Right atrium auricular region (tissue), 2 donors: ENCODE data around the gene SPTLC2. TPM values are rescaled to one million over a fixed set of nuclear protein-coding genes. Genes with fewer than 3 reads are reported as not detected.

Source experiments
- DNase-seq: peaks from one replicate; pipeline ENCODE4 v3.0.0-alpha.2; 2019; ENCODE audit warnings: low spot score
- H3K27ac ChIP-seq, 2 donors: fragments of 200-600 bp; sonication (generic); 1 replicate in 1 of 2; 2 replicates in 1 of 2; pipeline ENCODE4 v1.5.1; 2016 to 2019
- H3K27me3 ChIP-seq, 2 donors: fragments of 200-600 bp; sonication (generic); one replicate each; pipeline versions ENCODE4 v1.5.1 to v1.6.0; 2017 to 2019
- H3K36me3 ChIP-seq: fragments of 200-600 bp; sonication (generic); one replicate; pipeline ENCODE4 v1.5.1; 2016
- H3K4me1 ChIP-seq, 2 donors: fragments of 200-600 bp; sonication (generic); one replicate each; pipeline versions ENCODE4 v1.5.1 to v1.6.0; 2017 to 2019
- H3K4me3 ChIP-seq, 2 donors: fragments of 200-600 bp; sonication (generic); 1 replicate in 1 of 2; 2 replicates in 1 of 2; pipeline ENCODE4 v1.5.1; 2017 to 2019; ENCODE audit warnings: mild to moderate bottlenecking in 1 of 2, moderate library complexity in 1 of 2
- H3K9me3 ChIP-seq, 2 donors: fragments of 200-600 bp; sonication (generic); one replicate each; pipeline ENCODE4 v1.5.1; 2019
- total RNA-seq, 2 donors: library from RNA; depleted of rRNA; stranded (reverse); fragments of >200 nt; gene quantifications; one replicate each; pipeline ENCODE4 v1.1.0, GENCODE V29; 2016
- TF ChIP-seq, protein P1 (sequence below), 2 donors: fragments of 200-600 bp; sonication (generic); IDR thresholded peaks; one replicate each; pipeline ENCODE4 v1.5.1; 2019; ENCODE audit warnings: antibody characterized with exemption in 2 of 2

Gene SPTLC2
- total RNA-seq, 2 donors from 2014 or later = 11.3 to 14.0 TPM

DNA sequence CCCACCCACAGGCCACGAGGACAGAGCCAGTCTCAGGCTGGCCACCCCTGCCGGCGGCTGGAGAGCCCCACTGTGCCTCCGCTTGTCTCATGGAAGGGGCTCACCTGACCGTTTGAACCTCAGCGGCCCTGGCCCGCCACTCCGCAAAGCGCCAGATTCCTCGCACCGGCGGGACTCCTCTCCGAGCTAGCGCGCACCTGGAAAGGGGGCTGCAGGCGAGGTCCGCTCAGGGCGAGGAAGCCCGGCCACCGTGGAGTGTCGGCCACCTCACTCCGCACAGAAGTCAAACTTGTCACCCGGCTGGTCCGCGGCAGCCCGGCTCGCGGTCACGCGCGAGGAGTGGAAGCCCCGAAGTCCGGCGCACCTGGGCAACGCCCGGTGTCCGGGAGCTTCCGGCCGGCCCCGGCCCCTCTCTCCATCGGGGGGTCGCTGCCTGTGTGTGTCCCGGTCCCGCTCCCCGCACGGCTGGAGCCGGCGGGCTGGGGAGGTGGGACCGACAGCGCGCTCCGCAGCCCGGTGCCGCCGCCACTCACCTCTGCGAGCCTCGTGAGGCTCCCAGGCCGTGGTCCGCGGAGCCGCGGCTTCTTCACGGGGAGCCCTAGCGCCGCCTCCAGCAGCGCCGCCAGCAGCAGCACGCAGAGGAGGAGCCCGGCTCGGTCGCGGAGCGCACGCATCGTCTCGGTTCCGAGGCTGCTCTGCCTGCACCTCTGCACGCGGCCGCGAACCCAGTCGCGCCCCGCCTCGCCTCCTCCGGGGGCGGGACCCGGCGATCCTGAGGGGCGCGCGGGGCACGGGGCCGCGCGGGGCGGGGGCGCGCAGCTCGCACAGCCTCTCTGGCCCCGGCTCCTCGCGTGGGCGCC is 118.1 kb downstream of the SPTLC2 start, which contains the start of gene ISM2:
Gene ISM2 (minus strand): TSS at position 697 of the 860 bp plus-strand sequence. CDS start 23 bp downstream, at position 674.
- Histone ChIP-seq H3K36me3 (no peaks in the 10 kb centered on the region), H3K27me3 (peaks cover 10 to 11% of the 10 kb centered on the region in 2 donors), H3K4me1 (peaks cover 0 to 14% of the 10 kb centered on the region in 2 donors), H3K4me3 (peak within 1 kb of the TSS; percentile 26 to 50), H3K9me3 (peaks cover 0 to 4% of the 10 kb centered on the region in 2 donors), H3K27ac (no peak within 1 kb of the TSS)
- TF ChIP-seq, protein P1, sequence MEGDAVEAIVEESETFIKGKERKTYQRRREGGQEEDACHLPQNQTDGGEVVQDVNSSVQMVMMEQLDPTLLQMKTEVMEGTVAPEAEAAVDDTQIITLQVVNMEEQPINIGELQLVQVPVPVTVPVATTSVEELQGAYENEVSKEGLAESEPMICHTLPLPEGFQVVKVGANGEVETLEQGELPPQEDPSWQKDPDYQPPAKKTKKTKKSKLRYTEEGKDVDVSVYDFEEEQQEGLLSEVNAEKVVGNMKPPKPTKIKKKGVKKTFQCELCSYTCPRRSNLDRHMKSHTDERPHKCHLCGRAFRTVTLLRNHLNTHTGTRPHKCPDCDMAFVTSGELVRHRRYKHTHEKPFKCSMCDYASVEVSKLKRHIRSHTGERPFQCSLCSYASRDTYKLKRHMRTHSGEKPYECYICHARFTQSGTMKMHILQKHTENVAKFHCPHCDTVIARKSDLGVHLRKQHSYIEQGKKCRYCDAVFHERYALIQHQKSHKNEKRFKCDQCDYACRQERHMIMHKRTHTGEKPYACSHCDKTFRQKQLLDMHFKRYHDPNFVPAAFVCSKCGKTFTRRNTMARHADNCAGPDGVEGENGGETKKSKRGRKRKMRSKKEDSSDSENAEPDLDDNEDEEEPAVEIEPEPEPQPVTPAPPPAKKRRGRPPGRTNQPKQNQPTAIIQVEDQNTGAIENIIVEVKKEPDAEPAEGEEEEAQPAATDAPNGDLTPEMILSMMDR (IDR thresholded peaks at IDR 0.05) = no peak
- no peak for DNase-seq

DNA sequence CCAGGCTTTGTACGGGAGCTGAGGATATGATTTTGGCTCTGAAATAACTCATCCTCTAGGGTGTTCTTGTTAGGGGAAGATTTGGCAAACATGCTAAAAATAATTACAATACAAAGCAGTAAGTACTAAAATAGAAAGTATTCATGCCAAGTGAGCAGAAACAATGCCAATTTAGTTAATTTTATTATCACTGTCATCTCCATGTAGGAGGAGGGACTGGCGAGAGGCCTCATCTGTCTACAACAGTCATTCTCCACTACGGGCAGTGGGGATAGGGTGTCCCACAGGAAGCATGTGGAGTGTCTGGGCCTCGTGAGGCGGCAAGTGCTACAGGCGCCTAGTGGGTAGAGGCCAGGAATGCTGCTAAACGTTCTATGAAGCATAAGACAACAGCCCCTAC is 121.1 kb downstream of the SPTLC2 start:
- Histone ChIP-seq H3K36me3 (no peaks in the 10 kb centered on the region), H3K27me3 (peaks cover 10 to 11% of the 10 kb centered on the region in 2 donors), H3K4me3 (no peak overlapping the region), H3K27ac (no peak overlapping the region), H3K9me3 (no peaks in the 10 kb centered on the region), H3K4me1 (peaks cover 0 to 14% of the 10 kb centered on the region in 2 donors)
- no peak for DNase-seq
- TF ChIP-seq, protein P1 (IDR thresholded peaks at IDR 0.05) = no peak

DNA sequence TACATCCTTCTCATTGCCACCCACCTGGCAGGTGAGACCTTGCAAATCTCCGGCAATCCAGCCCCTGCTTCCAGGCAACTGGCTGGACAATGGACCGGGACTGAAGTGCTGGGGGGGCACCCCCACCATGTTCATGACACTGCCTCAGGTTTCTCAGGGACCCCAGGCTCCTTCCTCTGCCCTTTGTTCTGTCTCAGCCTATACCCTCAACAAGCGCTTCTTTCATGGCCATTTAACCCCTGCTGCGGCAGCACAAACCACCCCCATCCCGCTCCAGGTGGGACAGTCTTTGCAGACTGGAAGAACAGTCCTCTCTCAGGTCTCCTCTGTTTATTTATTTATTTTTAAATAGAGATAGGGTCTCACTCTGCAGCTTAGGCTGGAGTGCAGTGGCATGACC is 125.4 kb downstream of the SPTLC2 start:
- Histone ChIP-seq H3K27ac (no peak overlapping the region), H3K27me3 (no peaks in the 10 kb centered on the region), H3K36me3 (no peaks in the 10 kb centered on the region), H3K9me3 (no peaks in the 10 kb centered on the region), H3K4me3 (no peak overlapping the region), H3K4me1 (no peaks in the 10 kb centered on the region)
- TF ChIP-seq, protein P1 (IDR thresholded peaks at IDR 0.05) = no peak
- no peak for DNase-seq

DNA sequence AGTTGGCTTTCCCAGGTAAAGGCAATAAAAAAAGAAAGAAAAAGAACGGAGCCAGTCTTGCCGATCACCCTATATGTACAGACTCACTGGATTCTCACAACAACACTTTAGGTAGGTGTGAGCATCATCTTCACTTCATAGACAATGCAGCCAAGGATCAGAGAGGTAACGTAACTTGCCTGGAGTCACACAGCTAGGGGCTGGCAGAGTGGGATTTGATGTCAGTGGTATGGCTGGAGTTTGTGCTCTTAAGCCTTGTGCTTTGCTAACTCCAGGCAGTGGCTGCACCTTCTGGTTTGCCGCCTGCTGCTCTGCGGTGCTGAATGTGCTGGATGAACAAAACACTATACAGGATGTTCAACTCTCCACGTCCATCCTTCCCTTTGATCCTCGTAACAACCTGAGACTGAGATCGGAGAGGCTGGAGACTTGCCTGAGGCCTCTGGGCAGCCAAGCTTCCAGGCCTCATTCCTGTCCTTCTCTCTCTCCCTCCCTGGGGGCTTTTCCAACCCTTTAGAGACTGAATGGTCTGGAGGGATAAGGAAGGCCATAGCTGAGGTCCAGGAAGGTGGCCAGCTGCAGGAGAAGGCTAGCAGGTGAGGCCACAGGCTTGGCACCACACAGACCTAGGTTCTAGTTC is 126.0 kb downstream of the SPTLC2 start:
- Histone ChIP-seq H3K4me1 (no peaks in the 10 kb centered on the region), H3K9me3 (no peaks in the 10 kb centered on the region), H3K27ac (no peak overlapping the region), H3K27me3 (no peaks in the 10 kb centered on the region), H3K36me3 (no peaks in the 10 kb centered on the region), H3K4me3 (no peak overlapping the region)
- no peak for DNase-seq
- TF ChIP-seq, protein P1 (IDR thresholded peaks at IDR 0.05) = no peak

DNA sequence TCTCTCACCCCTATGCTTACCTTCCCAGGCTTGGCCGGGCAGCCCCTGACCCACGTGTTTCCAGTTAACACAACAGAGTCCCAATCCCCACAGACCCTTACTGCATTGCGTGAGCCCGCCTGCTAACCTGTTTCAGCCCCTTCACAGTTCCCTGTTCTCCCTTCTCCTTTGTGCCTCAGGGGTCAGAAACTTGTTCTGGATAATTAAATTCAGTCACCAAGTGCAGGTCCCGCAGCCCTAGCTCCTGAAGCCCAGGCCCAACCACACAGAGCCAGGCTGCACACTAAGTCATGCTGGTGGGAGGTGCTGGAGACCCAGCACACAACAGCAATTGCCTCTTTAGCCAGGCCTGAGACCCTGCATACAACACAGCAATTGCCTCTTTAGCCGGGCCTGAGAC is 127.4 kb downstream of the SPTLC2 start:
- TF ChIP-seq, protein P1 (IDR thresholded peaks at IDR 0.05) = no peak
- Histone ChIP-seq H3K4me3 (no peak overlapping the region), H3K9me3 (no peaks in the 10 kb centered on the region), H3K36me3 (no peaks in the 10 kb centered on the region), H3K27me3 (no peaks in the 10 kb centered on the region), H3K27ac (no peak overlapping the region), H3K4me1 (no peaks in the 10 kb centered on the region)
- no peak for DNase-seq
